PC-3 (cell line): ENCODE measurements around the gene DHRS7. TPM values are rescaled to one million over a fixed set of nuclear protein-coding genes. Genes with fewer than 3 reads are reported as not detected.

Experiments used
- ATAC-seq: fragments of 200-7000 bp; cut with Tn5 transposase; 2 replicates; pipeline ENCODE4 v1.9.1; 2020; ENCODE audit warnings: mild to moderate bottlenecking, moderate library complexity
- BruUV-seq: library from RNA; stranded (reverse); fragments of 400-500 nt; replicated peaks from 2 replicates; lab custom pipeline; 2021; lab: Mats Ljungman, UMichigan
- CTCF ChIA-PET: fragments of 300-600 bp; sonication (Branson Sonifier 250); formaldehyde crosslinking; loops from one replicate; lab custom pipeline; 2022; ENCODE audit warnings: antibody characterized with exemption; lab: Charles Lee
- POLR2A ChIA-PET: fragments of 300-600 bp; sonication (Branson Sonifier 250); formaldehyde crosslinking; loops from one replicate; lab custom pipeline; 2022; ENCODE audit warnings: antibody characterized with exemption; ENCODE audit not compliant: unreplicated experiment; lab: Charles Lee
- DNase-seq: peaks from one replicate; pipeline ENCODE4 v3.0.0-alpha.2; 2015
- H2AFZ ChIP-seq: fragments of 300-600 bp; sonication (generic); 2 replicates; pipeline ENCODE4 v1.6.0; 2016; ENCODE audit warnings: antibody characterized with exemption, low read length
- H3F3A ChIP-seq: fragments of 300-600 bp; sonication (generic); one replicate; pipeline ENCODE4 v1.6.0; 2017; ENCODE audit warnings: antibody characterized with exemption, low read length, control low read depth, mild to moderate bottlenecking; ENCODE audit not compliant: unreplicated experiment
- H3K27ac ChIP-seq: fragments of 300-600 bp; sonication (generic); 2 replicates; pipeline ENCODE4 v1.5.1; 2016; ENCODE audit warnings: mild to moderate bottlenecking, low read length
- H3K27me3 ChIP-seq: fragments of 300-600 bp; sonication (generic); 2 replicates; pipeline ENCODE4 v1.6.1; 2016; ENCODE audit warnings: low read length, mixed read lengths
- H3K36me3 ChIP-seq: fragments of 300-600 bp; sonication (generic); 2 replicates; pipeline ENCODE4 v1.6.1; 2016; ENCODE audit warnings: low read depth, mixed run types, low read length, mixed read lengths
- H3K4me1 ChIP-seq: fragments of 300-600 bp; sonication (generic); 2 replicates; pipeline ENCODE4 v1.5.1; 2016; ENCODE audit warnings: low read length; ENCODE audit not compliant: insufficient read depth
- H3K4me2 ChIP-seq: fragments of 300-600 bp; sonication (generic); 2 replicates; pipeline ENCODE4 v1.6.0; 2016; ENCODE audit warnings: low read length
- H3K4me3 ChIP-seq: fragments of 300-600 bp; sonication (generic); 2 replicates; pipeline ENCODE4 v1.5.1; 2016; ENCODE audit warnings: mild to moderate bottlenecking, low read length, mixed read lengths
- H3K79me2 ChIP-seq: fragments of 300-600 bp; sonication (generic); 2 replicates; pipeline ENCODE4 v1.6.1; 2017; ENCODE audit warnings: low read length, mixed read lengths
- H3K9ac ChIP-seq: fragments of 300-600 bp; sonication (generic); 2 replicates; pipeline ENCODE4 v1.6.0; 2016; ENCODE audit warnings: mild to moderate bottlenecking, low read length
- H3K9me2 ChIP-seq: fragments of 300-600 bp; sonication (generic); replicated peaks from 2 replicates; pipeline ENCODE4 v1.6.1; 2016; ENCODE audit warnings: mixed run types, low read length, mixed read lengths
- H3K9me3 ChIP-seq: fragments of 300-600 bp; sonication (generic); 2 replicates; pipeline ENCODE4 v1.6.1; 2016; ENCODE audit warnings: low read length, mixed read lengths
- H4K20me1 ChIP-seq: fragments of 300-600 bp; sonication (generic); 2 replicates; pipeline ENCODE4 v1.6.1; 2016; ENCODE audit warnings: low read length, mixed read lengths
- CTCF ChIP-seq: fragments of 300-600 bp; sonication (generic); conservative IDR thresholded peaks from 2 replicates; pipeline ENCODE4 v1.5.1; 2017; ENCODE audit warnings: antibody characterized with exemption, low read depth, mild to moderate bottlenecking, low read length
- EZH2 ChIP-seq: fragments of 300-600 bp; sonication (generic); IDR thresholded peaks from one replicate; pipeline ENCODE4 v1.6.1; 2017; ENCODE audit warnings: antibody characterized with exemption, mild to moderate bottlenecking, low read length; ENCODE audit not compliant: unreplicated experiment
- EZH2phosphoT487 ChIP-seq: fragments of 300-600 bp; sonication (generic); IDR thresholded peaks from 2 replicates; pipeline ENCODE4 v1.6.1; 2018; ENCODE audit warnings: mild to moderate bottlenecking, antibody characterized with exemption, low read length, borderline replicate concordance
- intact Hi-C: fragments of 100-400 bp; cut with micrococcal nuclease; formaldehyde crosslinking; loops from 2 replicates; pipeline ENCODE4 v1.9.0; 2023
- total RNA-seq: library from RNA; depleted of rRNA; stranded (reverse); fragments of >200 nt; gene quantifications from 2 replicates; pipeline ENCODE4 v1.2.3, GENCODE V29; 2014

Gene DHRS7
- total RNA-seq, 1 experiment from 2014 or later, result 236 TPM

GRCh38 chr14:60174352-60175254, 9.4 kb upstream of the DHRS7 start:
- peaks cover 39% of the 10 kb centered on the region for H3K4me1 ChIP-seq
- intact Hi-C loops, result loop anchor here (5.0 kb wide), 1 partner anchor 1442 kb away; no protein-coding TSS in a partner anchor
- peak overlapping the region; percentile 3; the same call in 1 of the 2 replicates for H2AFZ ChIP-seq
- no peaks in the 10 kb centered on the region for H4K20me1 ChIP-seq
- H3K27me3 ChIP-seq, result no peaks in the 10 kb centered on the region
- H3K9me3 ChIP-seq, result no peaks in the 10 kb centered on the region
- peak overlapping the region; percentile 80 for H3K27ac ChIP-seq
- no peak overlapping the region for H3K4me3 ChIP-seq
- H3K36me3 ChIP-seq, result no peaks in the 10 kb centered on the region
- peaks cover 7% of the 10 kb centered on the region for H3F3A ChIP-seq
- peak overlapping the region; percentile 16; the same call in 1 of the 2 replicates for H3K9ac ChIP-seq
- no peaks in the 10 kb centered on the region for H3K79me2 ChIP-seq
- no TSS peak for BruUV-seq
- ChIA-PET POLR2A (no interaction called here), CTCF (interaction anchor here (0.6 kb wide), 1 partner anchor 11 kb away, joined by 3 read pairs; no protein-coding TSS in a partner anchor)
- ATAC-seq, result no peak
- peak overlapping the region; percentile 52 for H3K4me2 ChIP-seq
- DNase-seq, result no peak
- no peaks in the 10 kb centered on the region for H3K9me2 ChIP-seq
- TF ChIP-seq EZH2phosphoT487 (no peak), CTCF (no peak), EZH2 (no peak)

GRCh38 chr14:60171690-60172089, 6.5 kb upstream of the DHRS7 start:
- H2AFZ ChIP-seq, result no peak overlapping the region
- POLR2A ChIA-PET, result no interaction called here
- no peak for TF ChIP-seq CTCF
- no peak for TF ChIP-seq EZH2phosphoT487
- TF ChIP-seq EZH2, result no peak
- H3F3A ChIP-seq, result peaks cover 7% of the 10 kb centered on the region
- H3K9ac ChIP-seq, result no peak overlapping the region
- H4K20me1 ChIP-seq, result no peaks in the 10 kb centered on the region
- H3K79me2 ChIP-seq, result no peaks in the 10 kb centered on the region
- no peaks in the 10 kb centered on the region for H3K27me3 ChIP-seq
- CTCF ChIA-PET, result no interaction called here
- intact Hi-C loops, result no loop called here
- BruUV-seq, result no TSS peak
- H3K27ac ChIP-seq, result no peak overlapping the region
- ATAC-seq (no peak), DNase-seq (no peak)
- no peaks in the 10 kb centered on the region for H3K36me3 ChIP-seq
- H3K4me1 ChIP-seq, result peaks cover 25% of the 10 kb centered on the region
- H3K4me3 ChIP-seq, result no peak overlapping the region
- no peak overlapping the region for H3K4me2 ChIP-seq
- no peaks in the 10 kb centered on the region for H3K9me2 ChIP-seq
- H3K9me3 ChIP-seq, result no peaks in the 10 kb centered on the region

- ChIA-PET CTCF (no interaction called here), POLR2A (no interaction called here)
These were observed 5.8 kb upstream of the DHRS7 start for GRCh38 chr14:60170948-60171347.

More at GRCh38 chr14:60170948-60171347, 5.8 kb upstream of the DHRS7 start:
- Histone ChIP-seq H3K9me2 (no peaks in the 10 kb centered on the region), H4K20me1 (no peaks in the 10 kb centered on the region), H3K79me2 (no peaks in the 10 kb centered on the region), H2AFZ (no peak overlapping the region), H3K36me3 (no peaks in the 10 kb centered on the region), H3K27ac (no peak overlapping the region), H3K4me2 (no peak overlapping the region), H3K27me3 (no peaks in the 10 kb centered on the region), H3K9ac (no peak overlapping the region), H3F3A (peaks cover 7% of the 10 kb centered on the region), H3K9me3 (no peaks in the 10 kb centered on the region), H3K4me1 (peaks cover 21% of the 10 kb centered on the region), H3K4me3 (no peak overlapping the region)
- no peak for DNase-seq
- TF ChIP-seq EZH2phosphoT487 (no peak), EZH2 (no peak), CTCF (no peak)
- no peak for ATAC-seq
- no TSS peak for BruUV-seq
- intact Hi-C loops, result no loop called here
